Measurements from ENCODE around the gene KLF1. TPM values are rescaled to one million over a fixed set of nuclear protein-coding genes. Genes with fewer than 3 reads are reported as not detected.
"Not testable (repeated sequence)": the region's sequence is repeated elsewhere in the genome, so short reads cannot be mapped to it uniquely, and the experiment has no call there.

The KLF1 gene
- total RNA-seq, 1 donor from 2014 or later = 0.13 TPM

- DNase-seq (ENCODE audit: low read depth in 2 of 2) = peak; percentile 96 to 99
Measured at GRCh38 chr19:12890787-12891552, 4.0 kb upstream of the KLF1 start, which contains the start of gene GCDH. GCDH (plus strand) TSS chr19:12891160; CDS start chr19:12891305, 145 bp downstream.

- not testable (repeated sequence) for DNase-seq (ENCODE audit: low read depth in 2 of 2)
Measured at GRCh38 chr19:12890299-12890786, 3.3 kb upstream of the KLF1 start.

GRCh38 chr19:12888006-12888603 lies 1.1 kb upstream of the KLF1 start:
- DNase-seq (ENCODE audit: low read depth in 2 of 2) = no peak

GRCh38 chr19:12886651-12886968 lies 391 bp downstream of the KLF1 start:
- no peak for DNase-seq (ENCODE audit: low read depth in 2 of 2)

GRCh38 chr19:12885749-12886650 lies 1.0 kb downstream of the KLF1 start:
- no peak for DNase-seq (ENCODE audit: low read depth in 2 of 2)

- DNase-seq (ENCODE audit: low read depth in 2 of 2) = peak; percentile 20 to 72
Measured at GRCh38 chr19:12884926-12885748, 1.9 kb downstream of the KLF1 start.

GRCh38 chr19:12884627-12884925 lies 2.4 kb downstream of the KLF1 start:
- no peak for DNase-seq (ENCODE audit: low read depth in 2 of 2)

GRCh38 chr19:12884202-12884601 lies 2.8 kb downstream of the KLF1 start:
- DNase-seq (ENCODE audit: low read depth in 2 of 2) = no peak

- DNase-seq (ENCODE audit: low read depth in 2 of 2) = no peak
Measured at GRCh38 chr19:12882589-12882988, 4.4 kb downstream of the KLF1 start.

- DNase-seq (ENCODE audit: low read depth in 2 of 2) = peak; percentile 37 to 83
Measured at GRCh38 chr19:12881172-12881808, 5.7 kb downstream of the KLF1 start, which contains the start of gene DNASE2. DNASE2 (minus strand) TSS chr19:12881449; CDS start chr19:12881375, 74 bp downstream.

- no peak for DNase-seq (ENCODE audit: low read depth in 2 of 2)
Measured at GRCh38 chr19:12880551-12881171, 6.3 kb downstream of the KLF1 start.

GRCh38 chr19:12875086-12875485 lies 11.9 kb downstream of the KLF1 start:
- DNase-seq (ENCODE audit: low read depth in 2 of 2) = no peak

- DNase-seq (ENCODE audit: low read depth in 2 of 2) = no peak
Measured at GRCh38 chr19:12873891-12874745, 12.9 kb downstream of the KLF1 start.

- DNase-seq (ENCODE audit: low read depth in 2 of 2) = peak; percentile 67 to 79
Measured at GRCh38 chr19:12872941-12873890, 13.8 kb downstream of the KLF1 start.

- no peak for DNase-seq (ENCODE audit: low read depth in 2 of 2)
Measured at GRCh38 chr19:12872255-12872654, 14.7 kb downstream of the KLF1 start.

GRCh38 chr19:12871681-12872080 lies 15.3 kb downstream of the KLF1 start:
- no peak for DNase-seq (ENCODE audit: low read depth in 2 of 2)

- no peak for DNase-seq (ENCODE audit: low read depth in 2 of 2)
Measured at GRCh38 chr19:12868540-12869112, 18.4 kb downstream of the KLF1 start.
